HG03097 (cell line): ENCODE measurements around the gene TGFBR2.

Source experiments
- ATAC-seq: cut with Tn5 transposase; IDR thresholded peaks from one replicate; pipeline ENCODE4 v1.9.1; 2021; ENCODE audit not compliant: unreplicated experiment, low FRiP score

TGFBR2 gene

DNA sequence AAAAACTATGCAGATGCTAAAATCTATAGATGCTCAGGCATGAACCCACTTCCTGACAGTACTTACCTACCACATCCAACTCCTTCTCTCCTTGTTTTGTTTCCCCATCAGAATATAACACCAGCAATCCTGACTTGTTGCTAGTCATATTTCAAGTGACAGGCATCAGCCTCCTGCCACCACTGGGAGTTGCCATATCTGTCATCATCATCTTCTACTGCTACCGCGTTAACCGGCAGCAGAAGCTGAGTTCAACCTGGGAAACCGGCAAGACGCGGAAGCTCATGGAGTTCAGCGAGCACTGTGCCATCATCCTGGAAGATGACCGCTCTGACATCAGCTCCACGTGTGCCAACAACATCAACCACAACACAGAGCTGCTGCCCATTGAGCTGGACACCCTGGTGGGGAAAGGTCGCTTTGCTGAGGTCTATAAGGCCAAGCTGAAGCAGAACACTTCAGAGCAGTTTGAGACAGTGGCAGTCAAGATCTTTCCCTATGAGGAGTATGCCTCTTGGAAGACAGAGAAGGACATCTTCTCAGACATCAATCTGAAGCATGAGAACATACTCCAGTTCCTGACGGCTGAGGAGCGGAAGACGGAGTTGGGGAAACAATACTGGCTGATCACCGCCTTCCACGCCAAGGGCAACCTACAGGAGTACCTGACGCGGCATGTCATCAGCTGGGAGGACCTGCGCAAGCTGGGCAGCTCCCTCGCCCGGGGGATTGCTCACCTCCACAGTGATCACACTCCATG is 65.3 kb downstream of the TGFBR2 start:
- no peak for ATAC-seq

- no peak for ATAC-seq
Measured at GRCh38 chr3:30672287-30672735, 65.9 kb downstream of the TGFBR2 start.

DNA sequence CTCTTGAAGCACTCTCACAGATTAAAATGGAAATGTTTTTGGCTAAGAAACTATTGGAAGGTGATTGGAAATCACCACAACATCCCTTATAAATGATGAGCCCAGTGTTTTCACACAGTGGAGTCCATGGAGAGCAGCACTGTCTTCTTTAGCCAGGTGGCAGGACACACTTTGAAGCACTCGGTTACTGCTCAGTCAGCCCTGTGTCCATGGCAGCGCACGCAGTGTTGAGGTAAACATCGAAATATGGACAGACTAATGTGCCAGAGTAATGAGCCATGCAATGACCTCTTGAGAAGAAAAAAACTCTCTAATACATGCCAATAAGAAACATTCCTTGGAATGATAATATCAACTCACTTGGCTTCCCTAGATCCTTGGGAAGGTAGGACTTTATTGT is 66.6 kb downstream of the TGFBR2 start:
- ATAC-seq = no peak

GRCh38 chr3:30673425-30674341 is 67.3 kb downstream of the TGFBR2 start:
- ATAC-seq = no peak

DNA sequence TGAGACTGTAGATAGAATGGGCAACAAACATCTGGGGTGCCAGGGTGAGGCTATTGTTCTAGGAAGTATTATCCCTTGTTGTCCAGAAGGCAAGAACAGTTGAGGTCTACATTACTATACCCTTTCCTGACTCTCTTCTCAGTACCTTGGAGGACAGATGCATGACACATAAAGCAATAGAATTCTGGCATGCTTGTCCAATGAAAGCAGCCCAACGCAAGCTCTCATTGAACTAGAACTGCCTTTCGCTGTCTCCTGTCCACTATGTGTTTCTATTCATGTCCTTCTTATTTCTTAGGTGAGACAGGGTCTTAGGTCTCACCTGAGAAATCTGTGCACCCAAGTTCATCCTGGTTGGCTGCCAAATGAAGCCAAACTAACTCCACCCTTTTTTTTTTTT is 68.6 kb downstream of the TGFBR2 start:
- ATAC-seq = no peak

DNA sequence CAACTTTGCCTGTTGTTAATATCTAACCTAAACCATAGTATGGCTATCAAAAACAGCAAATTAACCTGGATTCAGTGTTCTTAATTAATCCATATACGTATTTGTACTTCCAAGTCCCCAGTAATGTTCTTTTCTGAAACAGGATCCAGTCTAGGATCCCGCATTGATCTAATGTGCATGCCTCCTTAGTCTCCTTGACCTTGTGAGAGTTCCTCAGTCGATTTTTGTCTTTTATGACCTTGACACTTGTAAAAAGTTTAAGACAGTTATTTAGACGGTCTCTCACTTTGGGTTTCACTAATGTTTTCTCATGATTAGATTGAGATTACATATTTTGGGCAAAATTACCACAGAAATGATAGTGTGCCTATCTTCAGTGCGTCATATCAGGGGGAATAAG is 69.4 kb downstream of the TGFBR2 start:
- no peak for ATAC-seq

DNA sequence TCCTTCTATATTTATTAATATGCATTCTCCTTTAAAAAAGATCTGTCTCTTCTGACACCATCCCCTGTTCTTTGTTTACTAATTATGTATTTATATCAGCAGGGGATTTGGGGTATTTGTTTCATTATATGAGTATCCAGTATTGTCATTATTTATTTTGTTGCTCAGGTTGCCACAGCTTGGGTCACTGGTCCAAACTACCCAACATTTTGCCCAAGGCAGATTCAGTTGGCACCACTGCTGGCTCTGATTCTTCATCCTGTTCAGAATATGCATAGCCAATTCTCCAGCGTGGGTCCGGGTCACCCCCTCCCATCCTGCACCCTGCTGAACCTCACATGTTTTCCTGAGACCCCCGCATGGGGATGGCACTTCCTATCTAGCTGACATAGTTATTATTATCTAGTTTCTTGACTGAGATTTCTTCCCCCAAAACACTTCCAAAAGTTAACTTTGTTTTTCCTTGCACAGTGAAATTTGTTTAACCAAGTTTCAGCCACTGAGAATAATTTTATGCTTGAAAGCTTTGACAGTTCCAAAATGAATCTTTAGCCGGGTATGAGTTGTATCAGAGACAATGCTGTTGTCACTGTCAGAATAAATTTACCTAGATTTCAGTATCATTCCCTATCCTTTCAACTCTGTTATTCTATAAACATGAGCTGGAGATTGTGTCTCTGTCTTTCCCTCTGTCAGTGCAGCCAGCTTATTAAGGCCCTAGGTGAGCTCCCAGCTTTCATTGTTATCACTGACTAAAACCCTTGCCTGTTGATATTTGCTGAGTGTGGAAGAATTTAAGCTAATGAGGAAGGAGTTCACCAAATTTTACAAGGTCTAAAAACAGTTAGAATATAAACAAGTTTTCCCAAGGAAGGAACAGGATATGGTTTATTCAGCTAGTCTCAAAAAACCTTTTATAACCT is 70.3 kb downstream of the TGFBR2 start:
- ATAC-seq = no peak

GRCh38 chr3:30677347-30677685 is 70.9 kb downstream of the TGFBR2 start:
- ATAC-seq = no peak

- ATAC-seq = no peak
Measured at GRCh38 chr3:30679045-30679444, 72.6 kb downstream of the TGFBR2 start.

- ATAC-seq = no peak
Measured at GRCh38 chr3:30680789-30681648, 74.6 kb downstream of the TGFBR2 start.

GRCh38 chr3:30681649-30682211 is 75.3 kb downstream of the TGFBR2 start:
- ATAC-seq = no peak

GRCh38 chr3:30682434-30683155 is 76.2 kb downstream of the TGFBR2 start:
- no peak for ATAC-seq

GRCh38 chr3:30683769-30684168 is 77.4 kb downstream of the TGFBR2 start:
- ATAC-seq = no peak

DNA sequence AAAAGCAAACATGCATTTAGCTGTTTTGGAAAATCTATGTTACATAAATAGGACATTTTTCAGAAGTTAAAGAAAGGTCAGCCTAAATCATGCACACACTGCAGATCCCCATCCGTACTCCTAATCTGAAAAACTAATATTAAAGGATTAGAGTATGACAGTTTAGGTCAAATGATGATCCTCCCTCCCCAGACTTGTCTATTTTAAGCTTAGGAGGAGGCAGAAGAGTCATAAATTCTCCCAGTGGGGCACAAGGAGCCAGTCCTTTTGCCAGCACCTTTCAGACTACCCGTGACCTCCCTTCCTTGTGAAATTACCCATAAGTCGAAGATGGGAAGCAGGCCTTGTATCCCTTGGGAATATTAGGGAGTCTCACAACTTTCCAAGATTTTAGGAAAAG is 78.0 kb downstream of the TGFBR2 start:
- ATAC-seq = no peak

- ATAC-seq = no peak
Measured at GRCh38 chr3:30685267-30685667, 78.9 kb downstream of the TGFBR2 start.

DNA sequence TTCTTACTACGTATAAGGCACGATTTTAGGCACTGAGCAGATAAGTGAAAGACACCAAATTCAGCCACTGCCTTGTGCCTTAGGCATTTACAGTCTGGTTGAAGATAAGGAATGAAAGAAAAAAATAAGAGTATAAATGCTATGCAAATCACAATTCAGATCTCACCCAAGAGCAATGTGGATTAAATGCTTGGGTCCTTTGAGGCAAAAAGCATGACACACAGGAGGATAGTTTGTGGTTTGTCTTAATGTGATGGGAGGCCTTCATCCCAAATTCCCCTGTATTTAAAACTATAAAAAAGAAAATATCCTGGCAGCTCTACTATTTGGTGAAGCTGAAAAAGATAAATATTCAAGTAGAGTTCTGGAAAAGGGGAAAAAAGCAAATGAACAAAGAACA is 79.8 kb downstream of the TGFBR2 start:
- ATAC-seq = no peak

GRCh38 chr3:30686799-30687198 is 80.4 kb downstream of the TGFBR2 start:
- ATAC-seq = no peak

GRCh38 chr3:30687930-30688570 is 81.6 kb downstream of the TGFBR2 start:
- ATAC-seq = no peak
